GM19395 (cell line): ENCODE measurements around the gene OGFRL1.

Source experiments
- ATAC-seq: cut with Tn5 transposase; IDR thresholded peaks from one replicate; pipeline ENCODE4 v1.9.1; 2021; ENCODE audit warnings: mild to moderate bottlenecking, moderate library complexity; ENCODE audit not compliant: unreplicated experiment

Gene OGFRL1

DNA sequence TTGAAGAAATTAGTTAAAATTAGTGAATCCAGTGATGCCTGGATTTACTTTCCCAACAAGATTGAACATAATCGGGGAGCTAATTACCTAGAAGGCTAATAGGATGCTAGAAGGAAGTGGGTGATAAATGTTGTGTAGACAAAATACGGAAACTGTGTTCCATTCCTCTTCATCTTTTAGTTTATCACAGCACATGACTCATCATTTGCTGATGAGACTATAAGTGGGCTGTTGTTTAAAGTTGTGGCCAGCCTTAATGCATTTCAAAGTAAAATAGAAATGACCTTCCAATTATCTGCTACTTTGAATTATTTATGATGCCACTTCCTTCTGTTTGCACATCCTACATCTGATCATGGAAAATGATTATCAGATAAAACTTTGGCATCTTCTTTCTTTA is 43.4 kb downstream of the OGFRL1 start:
- ATAC-seq = no peak

GRCh38 chr6:71333050-71333449 is 44.4 kb downstream of the OGFRL1 start:
- ATAC-seq = no peak

DNA sequence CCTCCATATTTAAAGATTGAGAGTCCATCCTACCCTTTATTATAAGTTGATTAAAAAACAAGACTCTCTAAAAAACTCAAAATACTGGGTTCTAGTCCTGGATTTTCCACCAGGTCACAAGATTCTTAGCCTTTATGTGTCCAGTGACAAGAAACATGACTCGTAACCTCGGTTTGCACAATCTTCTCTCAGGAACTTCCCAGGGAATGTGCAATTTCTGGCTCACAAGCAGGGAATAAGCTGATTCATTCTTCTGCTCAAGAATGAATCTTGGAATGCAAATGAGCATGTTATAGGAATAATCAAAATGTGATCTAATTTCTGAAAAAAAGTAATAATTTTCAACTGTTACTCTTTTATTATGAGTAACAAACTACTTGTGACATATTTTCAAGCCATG is 45.1 kb downstream of the OGFRL1 start:
- ATAC-seq = no peak

- ATAC-seq = peak; percentile 74
Observed at GRCh38 chr6:71334768-71335167, 46.2 kb downstream of the OGFRL1 start.

DNA sequence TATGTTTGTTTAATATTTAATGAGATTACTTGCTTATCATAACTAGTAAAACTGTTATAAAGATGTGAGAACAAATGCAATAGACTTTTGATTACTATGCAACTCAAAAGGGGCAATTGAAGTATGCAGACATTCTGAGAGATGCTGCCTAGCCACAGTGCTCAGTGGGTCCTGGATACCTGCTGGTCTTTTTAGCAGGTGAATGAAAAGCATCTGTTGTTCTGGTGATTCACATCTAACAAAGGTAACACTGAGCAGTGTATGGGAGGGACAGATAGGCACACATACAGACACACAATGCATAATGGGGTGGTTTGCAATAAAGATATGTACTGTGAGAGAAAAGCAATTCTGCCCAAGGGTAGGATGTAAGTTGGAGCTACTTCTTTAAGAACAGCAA is 46.9 kb downstream of the OGFRL1 start:
- no peak for ATAC-seq

DNA sequence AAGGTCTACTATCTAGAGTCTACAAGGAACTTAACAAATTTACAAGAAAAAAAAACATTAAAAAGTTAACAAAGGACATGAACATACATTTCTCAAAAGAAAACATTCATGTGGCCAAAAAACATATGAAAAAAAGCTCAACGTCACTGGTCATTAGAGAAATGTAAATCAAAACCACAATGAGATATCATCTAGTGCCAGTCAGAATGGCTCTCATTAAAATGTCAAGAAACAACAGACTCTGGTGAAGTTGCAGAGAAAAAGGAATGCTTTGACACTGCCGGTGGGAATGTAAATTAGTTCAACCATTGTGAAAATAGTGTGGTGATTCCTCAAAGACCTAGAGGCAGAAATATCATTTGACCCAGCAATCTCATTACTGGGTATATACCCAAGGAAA is 48.3 kb downstream of the OGFRL1 start:
- ATAC-seq = no peak

DNA sequence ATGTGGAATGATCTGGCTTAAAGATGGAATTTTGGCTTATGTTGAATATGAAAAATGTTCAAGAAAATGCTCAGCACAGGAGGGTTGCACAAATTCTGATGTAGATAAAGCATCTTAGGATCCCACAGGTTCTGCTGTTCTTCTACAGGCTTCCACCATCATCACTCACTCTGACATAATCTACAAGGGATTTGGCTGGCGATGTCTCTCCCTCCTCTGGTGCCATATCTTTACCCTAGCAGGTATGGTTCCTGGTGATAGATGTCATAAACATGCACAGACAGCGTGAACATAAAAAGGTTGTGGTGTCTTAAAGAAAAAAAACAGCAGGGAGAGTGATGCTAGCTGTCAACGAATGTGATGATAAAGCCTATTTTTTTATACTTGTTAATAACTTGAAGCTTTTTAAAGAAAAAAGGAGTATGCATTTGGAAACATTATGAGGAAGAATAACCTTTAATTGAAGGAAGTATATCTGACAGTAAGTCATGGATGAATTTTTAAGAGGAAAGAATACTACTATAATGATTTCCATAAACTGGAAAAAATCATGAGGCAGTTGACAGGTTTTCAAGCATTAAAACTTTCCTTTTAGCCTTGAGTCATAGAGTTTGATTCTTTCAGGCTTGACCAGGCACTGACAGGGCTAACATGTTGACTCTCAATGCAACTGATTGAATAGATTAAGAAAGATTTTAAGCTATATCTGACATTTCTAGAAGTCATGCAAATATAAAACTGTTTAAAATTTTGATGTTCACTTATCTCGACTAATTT is 50.1 kb downstream of the OGFRL1 start:
- ATAC-seq = no peak

DNA sequence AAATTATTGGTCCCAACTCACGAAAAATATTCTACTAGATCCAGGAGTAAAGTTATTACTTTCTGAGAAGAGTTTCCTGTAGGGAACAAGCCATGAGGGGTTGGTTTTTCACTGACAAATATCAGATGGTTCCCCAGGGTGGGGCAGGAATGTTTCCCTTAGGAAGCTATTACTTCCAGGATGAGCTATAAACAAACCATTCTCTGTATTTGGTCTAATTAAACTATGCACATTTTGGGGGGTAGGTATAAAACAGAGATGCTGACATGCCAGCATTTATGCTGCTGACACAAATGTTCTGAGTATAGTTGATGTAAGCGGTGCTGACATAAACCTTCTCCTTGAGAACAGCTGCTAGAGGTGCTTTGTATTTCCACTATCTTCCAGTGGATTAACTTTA is 54.2 kb downstream of the OGFRL1 start:
- ATAC-seq = no peak

DNA sequence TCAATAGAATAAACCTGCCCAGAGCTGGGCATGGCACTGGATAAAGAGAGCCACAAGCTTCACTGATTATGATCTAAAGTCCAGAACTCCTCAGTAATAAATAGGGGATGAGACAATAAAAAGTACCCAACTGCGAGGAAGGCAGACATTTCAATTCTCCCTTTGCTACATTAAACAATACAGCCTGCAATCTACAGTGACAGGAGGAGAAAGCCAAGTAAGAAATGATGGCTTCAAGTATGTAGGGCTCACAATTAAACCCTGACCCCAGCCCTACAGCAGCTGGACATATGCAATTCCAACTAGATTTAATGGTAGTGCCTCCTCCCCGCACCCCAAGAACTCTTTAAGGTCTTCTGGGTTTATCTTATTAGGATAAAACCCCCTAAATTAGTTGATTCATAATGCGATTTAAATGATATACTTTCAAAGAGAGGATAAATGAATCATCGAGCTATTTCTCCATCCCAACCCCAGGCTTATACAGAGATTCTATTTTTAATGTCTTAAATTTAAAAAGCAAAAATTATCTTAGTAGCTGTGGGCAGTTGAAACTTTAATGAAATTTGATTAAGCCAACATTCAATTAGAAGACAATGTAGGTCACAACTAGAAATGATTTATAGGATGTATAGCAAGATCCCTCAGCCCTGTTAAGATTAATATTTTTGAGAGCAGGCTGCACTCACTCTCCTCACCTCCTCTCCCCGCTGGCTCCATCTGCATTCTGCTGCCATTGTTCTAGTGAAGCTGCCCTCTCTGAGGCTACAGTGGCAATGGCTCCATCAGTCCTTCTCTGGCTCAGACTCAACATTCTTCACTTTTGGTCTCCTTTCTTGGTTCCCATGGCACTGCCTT is 57.1 kb downstream of the OGFRL1 start:
- no peak for ATAC-seq

GRCh38 chr6:71346334-71346694 is 57.7 kb downstream of the OGFRL1 start:
- no peak for ATAC-seq

DNA sequence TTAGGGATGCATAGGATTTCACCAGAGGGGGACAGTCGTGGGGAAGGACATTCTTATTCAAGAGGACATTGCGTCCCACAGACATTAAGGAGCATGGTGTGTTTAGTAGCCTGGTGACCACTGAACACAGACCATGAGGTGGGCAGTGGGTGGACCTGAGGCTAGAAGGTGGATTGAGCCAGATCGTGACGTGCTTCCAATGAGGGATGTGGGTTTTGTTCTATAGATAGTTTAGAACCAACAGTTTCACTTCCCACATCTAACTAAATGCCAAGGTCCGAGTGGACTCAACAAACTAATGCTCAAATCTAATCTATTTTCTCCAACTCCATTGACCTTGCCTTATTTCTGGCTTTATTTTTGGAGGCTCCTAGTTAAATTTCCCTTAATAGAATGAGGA is 58.5 kb downstream of the OGFRL1 start:
- no peak for ATAC-seq

GRCh38 chr6:71349395-71349794 is 60.8 kb downstream of the OGFRL1 start:
- ATAC-seq = no peak

- ATAC-seq = no peak
Observed at GRCh38 chr6:71349976-71350615, 61.5 kb downstream of the OGFRL1 start.

- no peak for ATAC-seq
Observed at GRCh38 chr6:71351190-71351589, 62.6 kb downstream of the OGFRL1 start.
